SK-N-SH treated with all-trans-retinoic acid at 6 μM for 48 hours (cell line): Measurements from ENCODE around the gene FRMD4A.
A peak's percentile ranks its signal among the peaks of the same experiment; 100 is the strongest.

ENCODE experiments used
- ATAC-seq: fragments of 200-7000 bp; cut with Tn5 transposase; 3 replicates; pipeline ENCODE4 v1.9.1; 2020; ENCODE audit warnings: mild to moderate bottlenecking, moderate library complexity
- ARNTL ChIP-seq: fragments of 450-650 bp; formaldehyde crosslinking; IDR thresholded peaks from 2 replicates; pipeline ENCODE4 v1.5.0; 2020; ENCODE audit warnings: low read depth, mild to moderate bottlenecking, moderate library complexity, borderline replicate concordance
- BACH2 ChIP-seq: fragments of 250-450 bp; sonication (Bioruptor Pico); IDR thresholded peaks from 2 replicates; pipeline ENCODE4 v1.9.0; 2021; ENCODE audit warnings: mild to moderate bottlenecking, borderline replicate concordance
- CREB5 ChIP-seq: fragments of 250-450 bp; sonication (Bioruptor Pico); IDR thresholded peaks from 2 replicates; pipeline ENCODE4 v1.5.1; 2020; ENCODE audit warnings: low read depth, mild to moderate bottlenecking, moderate library complexity
- CSDC2 ChIP-seq: fragments of 250-450 bp; sonication (Bioruptor Pico); IDR thresholded peaks from 2 replicates; pipeline ENCODE4 v1.5.0; 2020; ENCODE audit warnings: mild to moderate bottlenecking, moderate library complexity
- ESRRG ChIP-seq: fragments of 250-450 bp; sonication (Bioruptor Pico); IDR thresholded peaks from 2 replicates; pipeline ENCODE4 v1.6.1; 2021; ENCODE audit warnings: mild to moderate bottlenecking
- ISL1 ChIP-seq: fragments of 250-450 bp; sonication (Bioruptor Pico); IDR thresholded peaks from 2 replicates; pipeline ENCODE4 v2.1.2; 2022; ENCODE audit warnings: mild to moderate bottlenecking, moderate library complexity
- OSR1 ChIP-seq: fragments of 250-450 bp; sonication (Bioruptor Pico); IDR thresholded peaks from 2 replicates; pipeline ENCODE4 v1.8.0; 2022; ENCODE audit warnings: moderate library complexity, mild to moderate bottlenecking, inconsistent platforms
- PATZ1 ChIP-seq: fragments of 250-450 bp; sonication (Bioruptor Pico); IDR thresholded peaks from 2 replicates; pipeline ENCODE4 v1.8.0; 2020; ENCODE audit warnings: mild to moderate bottlenecking, moderate library complexity, borderline replicate concordance
- POU6F1 ChIP-seq: fragments of 250-450 bp; sonication (Bioruptor Pico); IDR thresholded peaks from 2 replicates; pipeline ENCODE4 v1.8.0; 2021; ENCODE audit warnings: low read depth, mild to moderate bottlenecking, moderate library complexity, borderline replicate concordance
- RARB ChIP-seq: fragments of 250-450 bp; sonication (Bioruptor Pico); IDR thresholded peaks from 2 replicates; pipeline ENCODE4 v1.8.0; 2021; ENCODE audit warnings: mild to moderate bottlenecking, moderate library complexity
- SNAI2 ChIP-seq: fragments of 250-450 bp; sonication (Bioruptor Pico); IDR thresholded peaks from 2 replicates; pipeline ENCODE4 v1.5.0; 2020; ENCODE audit warnings: mild to moderate bottlenecking, moderate library complexity
- TCF4 ChIP-seq: fragments of 250-450 bp; sonication (Bioruptor Pico); IDR thresholded peaks from 2 replicates; pipeline ENCODE4 v1.8.0; 2021; ENCODE audit warnings: mild to moderate bottlenecking, moderate library complexity, borderline replicate concordance
- TOX ChIP-seq: fragments of 250-450 bp; sonication (Bioruptor Pico); IDR thresholded peaks from 2 replicates; pipeline ENCODE4 v1.8.0; 2021; ENCODE audit warnings: mild to moderate bottlenecking, moderate library complexity, borderline replicate concordance
- TSHZ2 ChIP-seq: fragments of 250-450 bp; sonication (Bioruptor Pico); IDR thresholded peaks from 2 replicates; pipeline ENCODE4 v1.5.0; 2020; ENCODE audit warnings: mild to moderate bottlenecking, moderate library complexity
- ZC3H10 ChIP-seq: fragments of 250-450 bp; sonication (Bioruptor Pico); IDR thresholded peaks from 2 replicates; pipeline ENCODE4 v1.5.1; 2021; ENCODE audit warnings: mild to moderate bottlenecking, moderate library complexity
- ZFP3 ChIP-seq: fragments of 250-450 bp; sonication (Bioruptor Pico); IDR thresholded peaks from 2 replicates; pipeline ENCODE4 v1.5.0; 2020; ENCODE audit warnings: mild to moderate bottlenecking, moderate library complexity
- ZFP30 ChIP-seq: fragments of 450-650 bp; formaldehyde crosslinking; IDR thresholded peaks from 2 replicates; pipeline ENCODE4 v1.5.0; 2022; ENCODE audit warnings: mild to moderate bottlenecking, moderate library complexity
- ZNF565 ChIP-seq: fragments of 450-650 bp; formaldehyde crosslinking; conservative IDR thresholded peaks from 2 replicates; pipeline ENCODE4 v1.5.0; 2020; ENCODE audit warnings: low read depth, mild to moderate bottlenecking, moderate library complexity
- ZNF70 ChIP-seq: fragments of 450-650 bp; formaldehyde crosslinking; IDR thresholded peaks from 2 replicates; pipeline ENCODE4 v1.5.0; 2020; ENCODE audit warnings: mild to moderate bottlenecking, moderate library complexity
- TF ChIP-seq, protein P1 (sequence below): fragments of 250-450 bp; sonication (Bioruptor Pico); IDR thresholded peaks from 2 replicates; pipeline ENCODE4 v1.5.1; 2021; ENCODE audit warnings: mild to moderate bottlenecking, moderate library complexity

FRMD4A gene

DNA sequence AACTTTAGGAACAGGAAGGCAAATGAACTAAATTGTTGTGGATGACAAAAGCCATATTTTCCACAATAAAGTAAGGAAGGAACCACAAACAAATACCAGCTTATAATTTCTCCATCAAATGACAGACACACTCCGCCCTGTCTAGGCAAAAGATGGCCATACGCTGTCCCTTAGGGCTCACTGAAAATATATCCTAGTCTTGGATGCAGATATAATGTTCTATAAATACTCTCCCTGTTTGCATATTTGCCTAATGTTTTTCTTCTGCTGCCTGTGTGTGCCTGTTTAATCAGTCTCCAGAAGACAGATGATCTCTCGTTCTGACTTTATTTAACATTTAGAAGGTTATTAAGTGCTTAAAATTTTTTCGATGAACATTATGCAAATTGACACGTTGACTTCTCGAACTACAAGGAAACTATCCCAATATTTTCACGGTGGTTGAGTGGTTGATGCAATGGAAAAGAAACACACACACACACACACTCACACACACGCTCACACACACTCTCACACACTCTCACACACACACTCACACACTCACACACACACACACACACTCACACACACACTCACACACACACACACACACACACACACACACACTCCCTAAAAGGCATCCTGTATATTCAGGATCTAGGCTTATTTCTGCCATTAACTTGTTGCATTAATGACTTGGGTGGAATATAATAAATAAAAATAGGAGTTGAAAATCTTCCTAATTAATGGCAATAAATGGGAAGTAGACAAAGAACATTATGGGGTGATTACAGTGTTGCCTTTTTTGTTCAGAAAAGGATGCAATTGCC is 446.9 kb downstream of the FRMD4A start:
- ATAC-seq = no peak

GRCh38 chr10:13882119-13882711 is 448.5 kb downstream of the FRMD4A start:
- peak; percentile 79 for ATAC-seq
- TF ChIP-seq ZFP3 (CRISPR knock-in tag) = 0 out of 2 replicates have a peak, but pooled peaks have one; percentile 24
- TF ChIP-seq ISL1 (CRISPR knock-in tag) = peak; percentile 29; the same call in 1 of the 2 replicates
- no peak for TF ChIP-seq RARB (CRISPR knock-in tag)

More for the DNA sequence above, 446.9 kb downstream of the FRMD4A start:
- TF ChIP-seq TCF4 (no peak), POU6F1 (CRISPR knock-in tag) (no peak), ISL1 (CRISPR knock-in tag) (no peak), CREB5 (CRISPR knock-in tag) (no peak), BACH2 (no peak), ZNF565 (CRISPR knock-in tag) (no peak), ARNTL (no peak), SNAI2 (CRISPR knock-in tag) (no peak), PATZ1 (CRISPR knock-in tag) (no peak), ZC3H10 (CRISPR knock-in tag) (no peak), CSDC2 (CRISPR knock-in tag) (no peak), TSHZ2 (CRISPR knock-in tag) (no peak), TOX (CRISPR knock-in tag) (no peak), ESRRG (CRISPR knock-in tag) (no peak), ZFP30 (CRISPR knock-in tag) (no peak), OSR1 (CRISPR knock-in tag) (no peak)

DNA sequence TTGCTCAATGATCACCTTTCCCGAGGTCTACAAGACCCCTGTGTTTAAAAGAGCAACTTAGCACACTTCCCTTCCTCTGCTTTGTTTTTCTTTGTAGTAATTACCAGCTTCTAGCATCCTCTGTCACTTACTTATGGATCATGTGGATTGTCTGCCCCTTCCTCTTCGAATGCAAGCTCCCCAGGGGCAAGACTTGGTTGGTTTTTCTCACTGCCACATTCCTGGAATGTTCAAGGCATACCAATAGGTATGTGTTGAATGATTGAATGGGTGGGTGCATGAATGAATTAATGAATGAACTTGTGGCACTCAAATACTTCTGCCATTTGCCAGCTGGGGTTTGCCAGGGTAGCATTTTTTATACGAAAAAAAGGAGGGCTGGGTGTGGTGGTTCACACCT is 450.0 kb downstream of the FRMD4A start:
- no peak for ATAC-seq
- TF ChIP-seq ISL1 (CRISPR knock-in tag) (no peak), ZC3H10 (CRISPR knock-in tag) (no peak), RARB (CRISPR knock-in tag) (no peak), ZNF70 (CRISPR knock-in tag) (no peak), PATZ1 (CRISPR knock-in tag) (no peak), SNAI2 (CRISPR knock-in tag) (no peak), TOX (CRISPR knock-in tag) (no peak), CSDC2 (CRISPR knock-in tag) (no peak), ZNF565 (CRISPR knock-in tag) (no peak), TSHZ2 (CRISPR knock-in tag) (no peak), ZFP30 (CRISPR knock-in tag) (no peak), ZFP3 (CRISPR knock-in tag) (no peak), OSR1 (CRISPR knock-in tag) (no peak)
- TF ChIP-seq, protein P1, sequence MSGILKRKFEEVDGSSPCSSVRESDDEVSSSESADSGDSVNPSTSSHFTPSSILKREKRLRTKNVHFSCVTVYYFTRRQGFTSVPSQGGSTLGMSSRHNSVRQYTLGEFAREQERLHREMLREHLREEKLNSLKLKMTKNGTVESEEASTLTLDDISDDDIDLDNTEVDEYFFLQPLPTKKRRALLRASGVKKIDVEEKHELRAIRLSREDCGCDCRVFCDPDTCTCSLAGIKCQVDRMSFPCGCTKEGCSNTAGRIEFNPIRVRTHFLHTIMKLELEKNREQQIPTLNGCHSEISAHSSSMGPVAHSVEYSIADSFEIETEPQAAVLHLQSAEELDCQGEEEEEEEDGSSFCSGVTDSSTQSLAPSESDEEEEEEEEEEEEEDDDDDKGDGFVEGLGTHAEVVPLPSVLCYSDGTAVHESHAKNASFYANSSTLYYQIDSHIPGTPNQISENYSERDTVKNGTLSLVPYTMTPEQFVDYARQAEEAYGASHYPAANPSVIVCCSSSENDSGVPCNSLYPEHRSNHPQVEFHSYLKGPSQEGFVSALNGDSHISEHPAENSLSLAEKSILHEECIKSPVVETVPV (CRISPR knock-in tag) = no peak
